Testis (tissue), 2 donors: ENCODE results near the gene CHD2.

Experiments
- CTCF ChIP-seq, 3 experiments: fragments of 450-650 bp in 2 of 3; fragments of 200-600 bp in 1 of 3; sonication (generic) in 1 of 3; IDR thresholded peaks; one replicate each; pipeline ENCODE4 v1.5.1; 2016 to 2019; ENCODE audit warnings: antibody characterized with exemption in 3 of 3, mild to moderate bottlenecking in 2 of 3, moderate library complexity in 1 of 3
- POLR2A ChIP-seq: fragments of 450-650 bp; IDR thresholded peaks from one replicate; pipeline ENCODE4 v1.6.1; 2017; ENCODE audit warnings: antibody characterized with exemption, mild to moderate bottlenecking, moderate library complexity

- no peak for TF ChIP-seq CTCF (IDR thresholded peaks at IDR 0.05)
- no peak for TF ChIP-seq POLR2A
These were observed 22.4 kb downstream of the CHD2 start for GRCh38 chr15:92922418-92923002.
